VCaP (cell line): ENCODE results near the gene ZFPM1.

Experiments used
- H3K27ac ChIP-seq: fragments of 450-650 bp; 2 replicates; pipeline ENCODE4 v1.5.1; 2017
- TF ChIP-seq, protein P1 (sequence below): fragments of 450-650 bp; conservative IDR thresholded peaks from 2 replicates; pipeline ENCODE4 v1.5.1; 2017; ENCODE audit warnings: mild to moderate bottlenecking, moderate library complexity

ZFPM1 gene

GRCh38 chr16:88476817-88477397, 23.8 kb downstream of the ZFPM1 start:
- TF ChIP-seq, protein P1, sequence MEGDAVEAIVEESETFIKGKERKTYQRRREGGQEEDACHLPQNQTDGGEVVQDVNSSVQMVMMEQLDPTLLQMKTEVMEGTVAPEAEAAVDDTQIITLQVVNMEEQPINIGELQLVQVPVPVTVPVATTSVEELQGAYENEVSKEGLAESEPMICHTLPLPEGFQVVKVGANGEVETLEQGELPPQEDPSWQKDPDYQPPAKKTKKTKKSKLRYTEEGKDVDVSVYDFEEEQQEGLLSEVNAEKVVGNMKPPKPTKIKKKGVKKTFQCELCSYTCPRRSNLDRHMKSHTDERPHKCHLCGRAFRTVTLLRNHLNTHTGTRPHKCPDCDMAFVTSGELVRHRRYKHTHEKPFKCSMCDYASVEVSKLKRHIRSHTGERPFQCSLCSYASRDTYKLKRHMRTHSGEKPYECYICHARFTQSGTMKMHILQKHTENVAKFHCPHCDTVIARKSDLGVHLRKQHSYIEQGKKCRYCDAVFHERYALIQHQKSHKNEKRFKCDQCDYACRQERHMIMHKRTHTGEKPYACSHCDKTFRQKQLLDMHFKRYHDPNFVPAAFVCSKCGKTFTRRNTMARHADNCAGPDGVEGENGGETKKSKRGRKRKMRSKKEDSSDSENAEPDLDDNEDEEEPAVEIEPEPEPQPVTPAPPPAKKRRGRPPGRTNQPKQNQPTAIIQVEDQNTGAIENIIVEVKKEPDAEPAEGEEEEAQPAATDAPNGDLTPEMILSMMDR: no peak
- H3K27ac ChIP-seq: no peak overlapping the region

DNA sequence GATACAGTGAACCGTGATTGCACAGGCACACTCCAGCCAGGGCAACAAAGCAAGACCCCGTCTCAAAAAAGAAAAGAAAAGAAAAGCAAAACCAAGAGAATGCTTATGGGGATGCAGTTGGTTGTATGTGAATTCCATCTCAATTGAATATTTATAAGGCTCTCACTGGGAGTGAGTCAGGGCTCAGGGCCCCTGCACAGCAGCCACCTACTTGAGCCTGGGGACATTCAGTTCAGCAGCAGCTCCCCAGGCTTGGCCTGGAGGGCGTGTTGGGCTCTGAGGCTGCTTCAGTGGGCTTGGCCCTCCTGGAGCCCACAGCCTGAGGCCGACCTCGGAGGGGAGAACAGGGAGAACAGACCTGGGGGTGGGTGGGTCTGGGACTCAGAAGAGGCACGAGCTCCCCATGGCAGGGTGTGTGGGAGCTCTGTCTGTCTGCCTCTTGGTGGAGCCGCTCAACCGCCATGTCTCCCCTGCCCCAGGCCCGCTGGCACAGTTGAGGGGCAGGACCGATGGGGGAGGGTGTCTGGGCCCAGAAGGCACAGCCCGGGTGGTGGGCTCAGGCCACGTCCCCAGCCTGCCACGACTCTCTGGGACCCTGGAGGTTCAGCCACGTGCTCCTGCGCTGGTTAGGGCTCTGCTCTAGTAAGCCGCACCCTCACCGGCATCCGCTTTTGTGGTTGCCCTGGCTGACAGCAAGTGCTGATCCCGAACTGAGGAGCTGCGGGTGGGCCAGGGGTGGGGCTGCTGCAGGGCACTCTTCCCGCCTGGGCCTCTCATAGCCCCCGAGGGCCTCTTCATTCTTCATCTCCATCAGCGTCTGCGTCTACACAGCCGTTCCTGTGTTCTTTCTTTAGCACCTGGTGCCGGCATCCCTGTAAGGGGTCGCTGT, 24.8 kb downstream of the ZFPM1 start:
- H3K27ac ChIP-seq: no peak overlapping the region
- TF ChIP-seq, protein P1: no peak

DNA sequence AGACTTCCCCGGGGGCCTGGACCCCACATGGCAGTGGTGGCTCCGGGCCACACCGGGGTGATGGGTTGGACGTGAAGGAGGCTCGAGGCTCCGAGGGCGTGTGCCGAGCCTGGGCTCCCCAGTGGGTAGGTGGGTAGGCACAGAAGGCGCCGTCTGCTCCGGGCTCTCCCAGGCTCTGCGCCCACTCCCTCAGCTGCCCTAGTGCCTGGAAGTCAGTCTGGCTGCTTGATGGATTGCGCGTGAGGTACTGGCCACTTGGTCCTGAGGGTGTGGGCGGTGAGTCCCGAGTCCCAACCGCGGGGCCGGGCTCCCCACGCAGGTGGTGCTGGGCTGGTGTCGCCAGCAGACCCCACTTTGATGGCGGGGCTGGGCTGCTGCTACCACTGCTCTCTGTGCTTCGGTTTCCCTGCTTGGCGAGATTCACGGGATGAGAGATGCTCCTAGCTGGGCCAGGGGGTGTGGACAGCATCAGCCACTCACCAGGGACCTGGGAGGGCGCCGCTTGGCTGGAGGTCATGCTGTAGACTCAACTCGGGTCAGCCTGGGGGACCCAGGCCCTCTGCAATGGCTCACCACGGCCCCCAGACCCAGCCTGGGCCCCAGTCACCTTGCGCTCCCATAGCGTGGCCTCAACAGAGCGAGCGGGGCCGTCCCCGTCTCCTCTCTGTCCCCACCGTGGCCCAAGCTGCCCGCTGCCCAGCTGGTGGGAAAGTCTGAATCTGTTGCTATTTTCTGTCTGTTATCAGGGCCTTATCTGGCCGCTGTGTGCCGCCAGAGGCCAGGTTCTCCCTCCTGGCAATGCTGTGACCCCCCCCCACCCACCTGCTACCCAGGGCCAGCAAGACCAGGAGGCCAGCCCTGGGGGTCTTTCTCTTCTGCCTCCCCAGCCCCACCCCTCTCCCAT, 26.1 kb downstream of the ZFPM1 start:
- TF ChIP-seq, protein P1: no peak
- no peak overlapping the region for H3K27ac ChIP-seq

DNA sequence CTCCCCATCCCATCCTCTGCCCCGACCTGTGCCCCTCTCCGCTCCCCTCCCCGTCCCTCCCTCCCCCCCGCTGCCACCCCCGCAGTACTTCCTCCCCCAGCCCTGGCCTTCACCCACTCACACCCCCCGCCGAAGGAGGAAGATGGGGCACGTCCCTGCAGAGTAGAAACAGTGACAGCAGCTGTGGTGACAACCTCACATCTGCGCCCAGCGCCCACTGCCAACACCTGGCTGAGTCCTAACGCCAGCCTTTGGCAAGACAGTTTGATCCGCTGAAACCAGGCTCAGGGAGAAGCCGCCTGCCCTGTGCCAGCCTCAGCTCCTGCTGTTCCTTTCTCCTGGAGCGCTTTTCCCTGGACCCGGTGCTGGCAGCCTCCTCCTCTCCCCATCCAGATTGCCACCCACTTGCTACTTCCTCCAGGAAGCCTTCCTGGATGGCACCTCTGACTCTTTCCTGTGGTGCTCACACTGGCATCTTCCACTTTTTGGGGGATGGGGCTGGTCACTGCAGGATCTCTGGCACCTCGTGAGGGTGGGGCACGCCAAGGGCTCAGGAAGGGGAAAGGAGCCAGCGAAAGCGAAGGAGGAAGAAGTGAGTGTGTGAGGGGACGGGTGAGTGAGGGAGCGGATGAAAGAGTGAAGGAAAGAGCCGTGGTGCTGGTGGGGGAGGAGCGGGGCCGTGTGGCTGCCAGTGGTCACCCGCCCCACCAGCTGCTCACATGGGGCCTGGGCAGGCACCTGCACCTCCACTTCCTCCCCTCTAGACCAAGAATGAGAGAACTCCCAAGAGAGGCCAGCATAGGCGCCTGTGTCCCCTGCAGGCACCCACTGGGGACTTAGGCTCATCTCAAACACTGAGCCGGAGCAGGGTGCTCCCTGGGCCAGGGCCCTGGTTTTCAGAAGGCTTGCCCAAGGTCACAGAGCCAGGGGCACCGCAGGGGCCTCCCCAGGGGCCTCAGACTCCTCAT, 27.0 kb downstream of the ZFPM1 start:
- TF ChIP-seq, protein P1: no peak
- no peak overlapping the region for H3K27ac ChIP-seq

DNA sequence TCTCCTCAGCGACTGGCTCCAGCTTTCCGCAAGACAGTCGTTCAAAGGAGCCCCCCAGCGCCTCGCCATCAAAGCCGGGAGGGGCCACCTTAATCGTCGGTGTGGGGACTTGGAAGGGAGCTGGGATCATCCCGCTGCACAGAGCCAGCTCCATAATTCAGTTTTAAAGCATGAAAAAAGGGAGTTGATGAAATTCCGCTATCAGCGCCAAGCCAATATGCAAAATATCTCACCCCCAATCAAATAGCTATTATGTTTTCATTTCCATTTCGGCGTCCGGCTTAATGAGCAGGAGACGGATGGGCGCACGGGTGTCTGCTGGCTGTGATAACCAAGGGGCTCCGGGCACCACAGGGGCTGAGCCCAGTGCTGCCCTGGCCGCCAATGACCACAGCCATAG, 27.7 kb downstream of the ZFPM1 start:
- no peak overlapping the region for H3K27ac ChIP-seq
- TF ChIP-seq, protein P1: no peak

GRCh38 chr16:88481851-88482250, 28.8 kb downstream of the ZFPM1 start:
- TF ChIP-seq, protein P1: no peak
- no peak overlapping the region for H3K27ac ChIP-seq
